Uterus (tissue), 2 donors: Measurements from ENCODE around the gene SEMA4B.

Experiments
- CTCF ChIP-seq, 4 experiments: fragments of 200-600 bp in 2 of 4; fragments of 450-650 bp in 2 of 4; sonication (generic) in 2 of 4; IDR thresholded peaks; one replicate each; pipeline ENCODE4 v1.5.1; 2016 to 2019; ENCODE audit warnings: antibody characterized with exemption in 4 of 4, mild to moderate bottlenecking in 2 of 4, moderate library complexity in 1 of 4
- POLR2A ChIP-seq, 2 donors: fragments of 450-650 bp; IDR thresholded peaks; one replicate each; pipeline ENCODE4 v1.6.1; 2016; ENCODE audit warnings: antibody characterized with exemption in 2 of 2, mild to moderate bottlenecking in 1 of 2, moderate library complexity in 1 of 2

GRCh38 chr15:90262426-90262825, 61.3 kb downstream of the SEMA4B start:
- no peak for TF ChIP-seq CTCF (IDR thresholded peaks at IDR 0.05)
- no peak for TF ChIP-seq POLR2A (IDR thresholded peaks at IDR 0.05)
